WTC11 (cell line): ENCODE data around the gene RANBP10. TPM values are rescaled to one million over a fixed set of nuclear protein-coding genes. Genes with fewer than 3 reads are reported as not detected.

Experiments
- ATAC-seq: fragments of 200-7000 bp; cut with Tn5 transposase; 2 replicates; pipeline ENCODE4 v1.10.0; 2021; ENCODE audit warnings: mild to moderate bottlenecking, moderate library complexity
- CTCF ChIA-PET: fragments of 300-600 bp; sonication (Branson Sonifier 250); formaldehyde crosslinking; loops from one replicate; lab custom pipeline; 2021; ENCODE audit warnings: antibody characterized with exemption; lab: Charles Lee
- POLR2A ChIA-PET: fragments of 350-600 bp; sonication (Branson Sonifier 250); formaldehyde crosslinking; loops from one replicate; lab custom pipeline; 2021; ENCODE audit warnings: antibody characterized with exemption; lab: Charles Lee
- DNase-seq: peaks from one replicate; pipeline ENCODE4 v3.0.0; 2021; ENCODE audit warnings: low spot score
- H3K27ac Mint-ChIP-seq: 2 replicates; pipeline ENCODE4 v1.8.0; 2021; ENCODE audit warnings: mixed read lengths
- H3K27me3 Mint-ChIP-seq: 2 replicates; pipeline ENCODE4 v1.8.0; 2021; ENCODE audit warnings: low read depth, mild to moderate bottlenecking, moderate library complexity, mixed read lengths
- H3K36me3 Mint-ChIP-seq: 2 replicates; pipeline ENCODE4 v1.8.0; 2021; ENCODE audit warnings: mixed read lengths
- H3K4me1 Mint-ChIP-seq: 2 replicates; pipeline ENCODE4 v1.8.0; 2022; ENCODE audit warnings: mixed read lengths
- H3K4me3 Mint-ChIP-seq: 2 replicates; pipeline ENCODE4 v1.8.0; 2021; ENCODE audit warnings: mild to moderate bottlenecking, moderate library complexity, mixed read lengths
- H3K9me3 Mint-ChIP-seq: 2 replicates; pipeline ENCODE4 v1.8.0; 2021; ENCODE audit warnings: mixed read lengths
- CBFB ChIP-seq: sonication (generic); formaldehyde crosslinking; IDR thresholded peaks from 2 replicates; pipeline ENCODE4 v1.8.1; 2022; ENCODE audit warnings: mild to moderate bottlenecking, low read depth, missing genetic modification reagents
- CREB1 ChIP-seq: sonication (generic); formaldehyde crosslinking; IDR thresholded peaks from 2 replicates; pipeline ENCODE4 v1.8.0; 2023; ENCODE audit warnings: mild to moderate bottlenecking, missing genetic modification reagents
- CREM ChIP-seq: sonication (generic); formaldehyde crosslinking; IDR thresholded peaks from 2 replicates; pipeline ENCODE4 v1.8.1; 2022; ENCODE audit warnings: mild to moderate bottlenecking, missing genetic modification reagents, moderate library complexity
- ESRRA ChIP-seq: sonication (generic); formaldehyde crosslinking; IDR thresholded peaks from 2 replicates; pipeline ENCODE4 v1.8.1; 2022; ENCODE audit warnings: mild to moderate bottlenecking, missing genetic modification reagents, borderline replicate concordance
- IRF2 ChIP-seq: sonication (generic); formaldehyde crosslinking; IDR thresholded peaks from 2 replicates; pipeline ENCODE4 v1.8.0; 2022; ENCODE audit warnings: low read depth, missing genetic modification reagents, borderline replicate concordance
- MYBL2 ChIP-seq: sonication (generic); formaldehyde crosslinking; IDR thresholded peaks from 2 replicates; pipeline ENCODE4 v1.8.1; 2023; ENCODE audit warnings: mild to moderate bottlenecking, moderate library complexity, missing genetic modification reagents
- NFYB ChIP-seq: sonication (generic); formaldehyde crosslinking; conservative IDR thresholded peaks from 2 replicates; pipeline ENCODE4 v1.8.0; 2022; ENCODE audit warnings: low read depth, missing genetic modification reagents
- NR3C1 ChIP-seq: sonication (generic); formaldehyde crosslinking; conservative IDR thresholded peaks from 2 replicates; pipeline ENCODE4 v1.8.1; 2023; ENCODE audit warnings: low read depth, mild to moderate bottlenecking, missing genetic modification reagents
- OVOL2 ChIP-seq: fragments of 250-450 bp; sonication (Bioruptor Pico); IDR thresholded peaks from 2 replicates; pipeline ENCODE4 v1.9.0; 2021; ENCODE audit warnings: mild to moderate bottlenecking, borderline replicate concordance
- TCF7 ChIP-seq: sonication (generic); formaldehyde crosslinking; IDR thresholded peaks from 2 replicates; pipeline ENCODE4 v1.8.0; 2022; ENCODE audit warnings: mild to moderate bottlenecking, low read depth, missing genetic modification reagents, moderate library complexity
- TEAD1 ChIP-seq: sonication (generic); formaldehyde crosslinking; IDR thresholded peaks from 2 replicates; pipeline ENCODE4 v1.8.0; 2022; ENCODE audit warnings: mild to moderate bottlenecking, missing genetic modification reagents
- ZNF138 ChIP-seq: sonication (generic); formaldehyde crosslinking; conservative IDR thresholded peaks from 2 replicates; pipeline ENCODE4 v1.8.1; 2022; ENCODE audit warnings: mild to moderate bottlenecking, moderate library complexity, missing genetic modification reagents
- ZNF232 ChIP-seq: sonication (generic); formaldehyde crosslinking; IDR thresholded peaks from 2 replicates; pipeline ENCODE4 v1.8.0; 2022; ENCODE audit warnings: mild to moderate bottlenecking, missing genetic modification reagents
- total RNA-seq: library from RNA; stranded (reverse); gene quantifications from 3 replicates; pipeline ENCODE4 v1.2.3, GENCODE V29; 2021
- TF ChIP-seq, protein P1 (sequence below): sonication (generic); formaldehyde crosslinking; IDR thresholded peaks from 2 replicates; pipeline ENCODE4 v1.8.0; 2022; ENCODE audit warnings: missing genetic modification reagents
- TF ChIP-seq, protein P2 (sequence below): sonication (generic); formaldehyde crosslinking; IDR thresholded peaks from 2 replicates; pipeline ENCODE4 v1.8.1; 2023; ENCODE audit warnings: mild to moderate bottlenecking, missing genetic modification reagents
- TF ChIP-seq, protein P3 (sequence below): sonication (generic); formaldehyde crosslinking; IDR thresholded peaks from 2 replicates; pipeline ENCODE4 v1.8.1; 2023; ENCODE audit warnings: mild to moderate bottlenecking, missing genetic modification reagents, borderline replicate concordance
- TF ChIP-seq, protein P4 (sequence below): sonication (generic); formaldehyde crosslinking; IDR thresholded peaks from 2 replicates; pipeline ENCODE4 v1.8.1; 2023; ENCODE audit warnings: mild to moderate bottlenecking, missing genetic modification reagents, moderate library complexity
- TF ChIP-seq, protein P5 (sequence below): sonication (generic); formaldehyde crosslinking; IDR thresholded peaks from 2 replicates; pipeline ENCODE4 v1.8.0; 2022; ENCODE audit warnings: mild to moderate bottlenecking, missing genetic modification reagents
- TF ChIP-seq, protein P6 (sequence below): sonication (generic); formaldehyde crosslinking; IDR thresholded peaks from 2 replicates; pipeline ENCODE4 v1.8.0; 2023; ENCODE audit warnings: missing genetic modification reagents

The RANBP10 gene
- total RNA-seq, 1 experiment from 2014 or later: 14.0 TPM

DNA sequence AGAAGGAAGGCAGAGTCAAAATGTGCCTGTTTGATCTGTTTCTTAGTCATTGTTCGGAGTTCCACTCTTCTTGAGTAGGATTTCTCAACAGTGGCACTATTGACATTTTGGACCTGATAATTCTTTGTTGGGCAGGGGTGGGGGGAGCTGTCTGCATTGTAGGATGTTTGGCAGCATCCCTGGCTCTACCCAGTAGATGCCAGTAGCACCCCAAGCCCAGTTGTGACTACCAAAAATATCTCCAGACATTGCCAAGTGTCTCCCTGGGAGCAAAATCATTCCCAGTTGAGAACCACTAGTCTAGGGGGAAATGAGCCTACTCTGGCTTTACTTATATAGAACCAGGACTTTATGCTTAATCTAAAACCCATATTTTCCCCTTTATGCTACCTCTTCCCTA lies 86.1 kb downstream of the RANBP10 start (continued):
- no peak for TF ChIP-seq CREB1
- TF ChIP-seq MYBL2: no peak
- TF ChIP-seq, protein P1, sequence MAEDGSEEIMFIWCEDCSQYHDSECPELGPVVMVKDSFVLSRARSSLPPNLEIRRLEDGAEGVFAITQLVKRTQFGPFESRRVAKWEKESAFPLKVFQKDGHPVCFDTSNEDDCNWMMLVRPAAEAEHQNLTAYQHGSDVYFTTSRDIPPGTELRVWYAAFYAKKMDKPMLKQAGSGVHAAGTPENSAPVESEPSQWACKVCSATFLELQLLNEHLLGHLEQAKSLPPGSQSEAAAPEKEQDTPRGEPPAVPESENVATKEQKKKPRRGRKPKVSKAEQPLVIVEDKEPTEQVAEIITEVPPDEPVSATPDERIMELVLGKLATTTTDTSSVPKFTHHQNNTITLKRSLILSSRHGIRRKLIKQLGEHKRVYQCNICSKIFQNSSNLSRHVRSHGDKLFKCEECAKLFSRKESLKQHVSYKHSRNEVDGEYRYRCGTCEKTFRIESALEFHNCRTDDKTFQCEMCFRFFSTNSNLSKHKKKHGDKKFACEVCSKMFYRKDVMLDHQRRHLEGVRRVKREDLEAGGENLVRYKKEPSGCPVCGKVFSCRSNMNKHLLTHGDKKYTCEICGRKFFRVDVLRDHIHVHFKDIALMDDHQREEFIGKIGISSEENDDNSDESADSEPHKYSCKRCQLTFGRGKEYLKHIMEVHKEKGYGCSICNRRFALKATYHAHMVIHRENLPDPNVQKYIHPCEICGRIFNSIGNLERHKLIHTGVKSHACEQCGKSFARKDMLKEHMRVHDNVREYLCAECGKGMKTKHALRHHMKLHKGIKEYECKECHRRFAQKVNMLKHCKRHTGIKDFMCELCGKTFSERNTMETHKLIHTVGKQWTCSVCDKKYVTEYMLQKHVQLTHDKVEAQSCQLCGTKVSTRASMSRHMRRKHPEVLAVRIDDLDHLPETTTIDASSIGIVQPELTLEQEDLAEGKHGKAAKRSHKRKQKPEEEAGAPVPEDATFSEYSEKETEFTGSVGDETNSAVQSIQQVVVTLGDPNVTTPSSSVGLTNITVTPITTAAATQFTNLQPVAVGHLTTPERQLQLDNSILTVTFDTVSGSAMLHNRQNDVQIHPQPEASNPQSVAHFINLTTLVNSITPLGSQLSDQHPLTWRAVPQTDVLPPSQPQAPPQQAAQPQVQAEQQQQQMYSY: no peak
- no peak for TF ChIP-seq ZNF138 (CRISPR knock-in tag)
- no peak for TF ChIP-seq NR3C1 (CRISPR knock-in tag)
- no peak for TF ChIP-seq CBFB
- TF ChIP-seq ESRRA: no peak
- no peak for TF ChIP-seq ZNF232 (CRISPR knock-in tag)
- TF ChIP-seq, protein P2, sequence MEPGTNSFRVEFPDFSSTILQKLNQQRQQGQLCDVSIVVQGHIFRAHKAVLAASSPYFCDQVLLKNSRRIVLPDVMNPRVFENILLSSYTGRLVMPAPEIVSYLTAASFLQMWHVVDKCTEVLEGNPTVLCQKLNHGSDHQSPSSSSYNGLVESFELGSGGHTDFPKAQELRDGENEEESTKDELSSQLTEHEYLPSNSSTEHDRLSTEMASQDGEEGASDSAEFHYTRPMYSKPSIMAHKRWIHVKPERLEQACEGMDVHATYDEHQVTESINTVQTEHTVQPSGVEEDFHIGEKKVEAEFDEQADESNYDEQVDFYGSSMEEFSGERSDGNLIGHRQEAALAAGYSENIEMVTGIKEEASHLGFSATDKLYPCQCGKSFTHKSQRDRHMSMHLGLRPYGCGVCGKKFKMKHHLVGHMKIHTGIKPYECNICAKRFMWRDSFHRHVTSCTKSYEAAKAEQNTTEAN (CRISPR knock-in tag): no peak

DNA sequence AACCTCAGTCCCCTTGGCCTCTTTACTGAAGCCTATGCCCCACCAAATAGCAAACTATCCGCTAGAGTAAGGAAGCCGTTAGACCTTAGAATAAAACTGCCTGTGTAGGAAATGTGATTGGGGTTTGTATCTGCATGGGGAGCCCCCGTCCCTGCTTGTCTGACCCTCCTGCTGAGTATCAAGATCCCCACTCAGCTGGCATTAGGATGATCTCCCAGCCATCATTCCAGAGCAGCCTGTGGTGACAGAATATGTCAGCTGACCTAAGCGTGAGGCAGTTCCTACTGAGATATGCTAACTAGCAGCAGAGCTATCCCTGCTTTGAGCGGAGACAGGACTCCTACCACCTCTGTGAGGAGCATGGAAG lies 86.6 kb downstream of the RANBP10 start:
- peaks cover 19% of the 10 kb centered on the region for H3K4me1 Mint-ChIP-seq
- ATAC-seq: peak; percentile 12; the same call in 1 of the 2 replicates
- ChIA-PET POLR2A (interaction anchor here (0.6 to 1.3 kb wide), 4 partner anchors 25 to 117 kb away, joined by 3 to 11 read pairs (median 6); partner anchors contain the start of genes RANBP10 and TSNAXIP1), CTCF (interaction anchor here (0.6 to 3.7 kb wide), 17 partner anchors 27 to 288 kb away, joined by 3 to 18 read pairs (median 5); partner anchors contain the start of genes ATP6V0D1, C16orf86, CTCF and ENKD1)
- no peak for DNase-seq
- no peaks in the 10 kb centered on the region for H3K36me3 Mint-ChIP-seq
- TF ChIP-seq IRF2 (CRISPR knock-in tag) (no peak), TEAD1 (no peak), CREM (CRISPR knock-in tag) (0 out of 2 replicates have a peak, but pooled peaks have one; percentile 3), TCF7 (CRISPR knock-in tag) (no peak), OVOL2 (CRISPR knock-in tag) (no peak), NFYB (CRISPR knock-in tag) (no peak)
- TF ChIP-seq, protein P3, sequence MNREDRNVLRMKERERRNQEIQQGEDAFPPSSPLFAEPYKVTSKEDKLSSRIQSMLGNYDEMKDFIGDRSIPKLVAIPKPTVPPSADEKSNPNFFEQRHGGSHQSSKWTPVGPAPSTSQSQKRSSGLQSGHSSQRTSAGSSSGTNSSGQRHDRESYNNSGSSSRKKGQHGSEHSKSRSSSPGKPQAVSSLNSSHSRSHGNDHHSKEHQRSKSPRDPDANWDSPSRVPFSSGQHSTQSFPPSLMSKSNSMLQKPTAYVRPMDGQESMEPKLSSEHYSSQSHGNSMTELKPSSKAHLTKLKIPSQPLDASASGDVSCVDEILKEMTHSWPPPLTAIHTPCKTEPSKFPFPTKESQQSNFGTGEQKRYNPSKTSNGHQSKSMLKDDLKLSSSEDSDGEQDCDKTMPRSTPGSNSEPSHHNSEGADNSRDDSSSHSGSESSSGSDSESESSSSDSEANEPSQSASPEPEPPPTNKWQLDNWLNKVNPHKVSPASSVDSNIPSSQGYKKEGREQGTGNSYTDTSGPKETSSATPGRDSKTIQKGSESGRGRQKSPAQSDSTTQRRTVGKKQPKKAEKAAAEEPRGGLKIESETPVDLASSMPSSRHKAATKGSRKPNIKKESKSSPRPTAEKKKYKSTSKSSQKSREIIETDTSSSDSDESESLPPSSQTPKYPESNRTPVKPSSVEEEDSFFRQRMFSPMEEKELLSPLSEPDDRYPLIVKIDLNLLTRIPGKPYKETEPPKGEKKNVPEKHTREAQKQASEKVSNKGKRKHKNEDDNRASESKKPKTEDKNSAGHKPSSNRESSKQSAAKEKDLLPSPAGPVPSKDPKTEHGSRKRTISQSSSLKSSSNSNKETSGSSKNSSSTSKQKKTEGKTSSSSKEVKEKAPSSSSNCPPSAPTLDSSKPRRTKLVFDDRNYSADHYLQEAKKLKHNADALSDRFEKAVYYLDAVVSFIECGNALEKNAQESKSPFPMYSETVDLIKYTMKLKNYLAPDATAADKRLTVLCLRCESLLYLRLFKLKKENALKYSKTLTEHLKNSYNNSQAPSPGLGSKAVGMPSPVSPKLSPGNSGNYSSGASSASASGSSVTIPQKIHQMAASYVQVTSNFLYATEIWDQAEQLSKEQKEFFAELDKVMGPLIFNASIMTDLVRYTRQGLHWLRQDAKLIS (CRISPR knock-in tag): no peak
- TF ChIP-seq, protein P4, sequence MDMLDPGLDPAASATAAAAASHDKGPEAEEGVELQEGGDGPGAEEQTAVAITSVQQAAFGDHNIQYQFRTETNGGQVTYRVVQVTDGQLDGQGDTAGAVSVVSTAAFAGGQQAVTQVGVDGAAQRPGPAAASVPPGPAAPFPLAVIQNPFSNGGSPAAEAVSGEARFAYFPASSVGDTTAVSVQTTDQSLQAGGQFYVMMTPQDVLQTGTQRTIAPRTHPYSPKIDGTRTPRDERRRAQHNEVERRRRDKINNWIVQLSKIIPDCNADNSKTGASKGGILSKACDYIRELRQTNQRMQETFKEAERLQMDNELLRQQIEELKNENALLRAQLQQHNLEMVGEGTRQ (CRISPR knock-in tag): peak; percentile 30; the same call in 1 of the 2 replicates
- TF ChIP-seq, protein P5, sequence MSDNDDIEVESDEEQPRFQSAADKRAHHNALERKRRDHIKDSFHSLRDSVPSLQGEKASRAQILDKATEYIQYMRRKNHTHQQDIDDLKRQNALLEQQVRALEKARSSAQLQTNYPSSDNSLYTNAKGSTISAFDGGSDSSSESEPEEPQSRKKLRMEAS: no peak
- TF ChIP-seq, protein P6, sequence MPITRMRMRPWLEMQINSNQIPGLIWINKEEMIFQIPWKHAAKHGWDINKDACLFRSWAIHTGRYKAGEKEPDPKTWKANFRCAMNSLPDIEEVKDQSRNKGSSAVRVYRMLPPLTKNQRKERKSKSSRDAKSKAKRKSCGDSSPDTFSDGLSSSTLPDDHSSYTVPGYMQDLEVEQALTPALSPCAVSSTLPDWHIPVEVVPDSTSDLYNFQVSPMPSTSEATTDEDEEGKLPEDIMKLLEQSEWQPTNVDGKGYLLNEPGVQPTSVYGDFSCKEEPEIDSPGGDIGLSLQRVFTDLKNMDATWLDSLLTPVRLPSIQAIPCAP (CRISPR knock-in tag): no peak
- no peaks in the 10 kb centered on the region for H3K27me3 Mint-ChIP-seq
- H3K27ac Mint-ChIP-seq: peak overlapping the region; percentile 82
- no peaks in the 10 kb centered on the region for H3K9me3 Mint-ChIP-seq
- peak overlapping the region; percentile 91 for H3K4me3 Mint-ChIP-seq
